Measurements from ENCODE around the gene CDK14.

CDK14 gene

GRCh38 chr7:90681336-90682022 is 85.4 kb downstream of the CDK14 start:
- Histone ChIP-seq H3K4me3 (ENCODE audit: low read depth in 1 of 2, low read length in 2 of 2) (no peak overlapping the region), H3K9me3 (ENCODE audit: insufficient read depth, low read length, severe bottlenecking) (no peaks in the 10 kb centered on the region), H3K79me2 (ENCODE audit: insufficient read depth, low read length) (no peaks in the 10 kb centered on the region), H3K27ac (ENCODE audit: low read length) (no peak overlapping the region), H3K27me3 (ENCODE audit: insufficient read depth, low read length, poor library complexity) (no peaks in the 10 kb centered on the region), H3K9ac (ENCODE audit: low read depth, low read length) (no peak overlapping the region), H3K4me1 (ENCODE audit: insufficient read depth, low read length) (no peaks in the 10 kb centered on the region), H4K20me1 (ENCODE audit: insufficient read depth, low read length) (no peaks in the 10 kb centered on the region), H3K36me3 (ENCODE audit: insufficient read depth, low read length) (no peaks in the 10 kb centered on the region), H2AFZ (ENCODE audit: low read depth, low read length) (no peak overlapping the region), H3K4me2 (ENCODE audit: insufficient read depth, low read length) (no peak overlapping the region)
- no peak for DNase-seq
- ATAC-seq (ENCODE audit: insufficient read depth, low read depth): no peak
- no peak for TF ChIP-seq CTCF (IDR thresholded peaks at IDR 0.05; ENCODE audit: borderline replicate concordance, extremely low read depth, low read length, poor library complexity, severe bottlenecking)
- TF ChIP-seq EZH2 (IDR thresholded peaks at IDR 0.05; ENCODE audit: borderline replicate concordance, low read depth, low read length, severe bottlenecking): no peak

- Histone ChIP-seq H3K9me3 (ENCODE audit: insufficient read depth, low read length, severe bottlenecking) (no peaks in the 10 kb centered on the region), H3K4me2 (ENCODE audit: insufficient read depth, low read length) (no peak overlapping the region), H4K20me1 (ENCODE audit: insufficient read depth, low read length) (no peaks in the 10 kb centered on the region), H2AFZ (ENCODE audit: low read depth, low read length) (no peak overlapping the region), H3K4me1 (ENCODE audit: insufficient read depth, low read length) (no peaks in the 10 kb centered on the region), H3K4me3 (ENCODE audit: low read depth in 1 of 2, low read length in 2 of 2) (no peak overlapping the region), H3K79me2 (ENCODE audit: insufficient read depth, low read length) (no peaks in the 10 kb centered on the region), H3K36me3 (ENCODE audit: insufficient read depth, low read length) (no peaks in the 10 kb centered on the region), H3K27me3 (ENCODE audit: insufficient read depth, low read length, poor library complexity) (no peaks in the 10 kb centered on the region), H3K9ac (ENCODE audit: low read depth, low read length) (no peak overlapping the region), H3K27ac (ENCODE audit: low read length) (no peak overlapping the region)
- no peak for DNase-seq
- TF ChIP-seq CTCF (IDR thresholded peaks at IDR 0.05; ENCODE audit: borderline replicate concordance, extremely low read depth, low read length, poor library complexity, severe bottlenecking): no peak
- no peak for TF ChIP-seq EZH2 (IDR thresholded peaks at IDR 0.05; ENCODE audit: borderline replicate concordance, low read depth, low read length, severe bottlenecking)
- no peak for ATAC-seq (ENCODE audit: insufficient read depth, low read depth)
These were observed 90.0 kb downstream of the CDK14 start for GRCh38 chr7:90686146-90686545.

- Histone ChIP-seq H3K27ac (ENCODE audit: low read length) (no peak overlapping the region), H3K36me3 (ENCODE audit: insufficient read depth, low read length) (no peaks in the 10 kb centered on the region), H3K79me2 (ENCODE audit: insufficient read depth, low read length) (no peaks in the 10 kb centered on the region), H2AFZ (ENCODE audit: low read depth, low read length) (no peak overlapping the region), H3K4me1 (ENCODE audit: insufficient read depth, low read length) (no peaks in the 10 kb centered on the region), H3K27me3 (ENCODE audit: insufficient read depth, low read length, poor library complexity) (no peaks in the 10 kb centered on the region), H3K9me3 (ENCODE audit: insufficient read depth, low read length, severe bottlenecking) (no peaks in the 10 kb centered on the region), H3K9ac (ENCODE audit: low read depth, low read length) (no peak overlapping the region), H3K4me3 (ENCODE audit: low read depth in 1 of 2, low read length in 2 of 2) (no peak overlapping the region), H3K4me2 (ENCODE audit: insufficient read depth, low read length) (no peak overlapping the region), H4K20me1 (ENCODE audit: insufficient read depth, low read length) (no peaks in the 10 kb centered on the region)
- TF ChIP-seq EZH2 (IDR thresholded peaks at IDR 0.05; ENCODE audit: borderline replicate concordance, low read depth, low read length, severe bottlenecking): no peak
- no peak for TF ChIP-seq CTCF (IDR thresholded peaks at IDR 0.05; ENCODE audit: borderline replicate concordance, extremely low read depth, low read length, poor library complexity, severe bottlenecking)
- ATAC-seq (ENCODE audit: insufficient read depth, low read depth) (no peak), DNase-seq (no peak)
These were observed 92.7 kb downstream of the CDK14 start for GRCh38 chr7:90688810-90689209.

Data from DND-41 (cell line).